Measurements from ENCODE around the gene PCDHB14. TPM values are rescaled to one million over a fixed set of nuclear protein-coding genes. Genes with fewer than 3 reads are reported as not detected.
"Not testable (repeated sequence)": the region's sequence is repeated elsewhere in the genome, so short reads cannot be mapped to it uniquely, and the experiment has no call there.

Gene PCDHB14
- 1 to 10 TPM in 11 of 12 donors, not detected in 1; 5.4 to 9.6 (median 7.0) TPM for polyA plus RNA-seq (ENCODE audit: insufficient read length in 12 of 12)
- long read RNA-seq, donor 1, full-length matches to known transcripts = 8 of 8 reads
- long read RNA-seq, donor 1, partial matches to known transcripts = 0 of 8 reads
- long read RNA-seq, donor 1, other reads (novel, unspliced or antisense) = 0 of 8 reads
- long read RNA-seq, donor 2, full-length matches to known transcripts = 8 of 8 reads
- long read RNA-seq, donor 2, partial matches to known transcripts = 0 of 8 reads
- long read RNA-seq, donor 2, other reads (novel, unspliced or antisense) = 0 of 8 reads
- long read RNA-seq, donor 3, full-length matches to known transcripts = 4 of 4 reads
- long read RNA-seq, donor 3, partial matches to known transcripts = 0 of 4 reads
- long read RNA-seq, donor 3, other reads (novel, unspliced or antisense) = 0 of 4 reads
- long read RNA-seq, donor 4, full-length matches to known transcripts = 4 of 4 reads
- long read RNA-seq, donor 4, partial matches to known transcripts = 0 of 4 reads
- long read RNA-seq, donor 4, other reads (novel, unspliced or antisense) = 0 of 4 reads
- long read RNA-seq, donor 5, full-length matches to known transcripts = 9 of 9 reads
- long read RNA-seq, donor 5, partial matches to known transcripts = 0 of 9 reads
- long read RNA-seq, donor 5, other reads (novel, unspliced or antisense) = 0 of 9 reads
- long read RNA-seq, donor 6, full-length matches to known transcripts = 3 of 3 reads
- long read RNA-seq, donor 6, partial matches to known transcripts = 0 of 3 reads
- long read RNA-seq, donor 6, other reads (novel, unspliced or antisense) = 0 of 3 reads
- long read RNA-seq, donor 7, full-length matches to known transcripts = 7 of 7 reads
- long read RNA-seq, donor 7, partial matches to known transcripts = 0 of 7 reads
- long read RNA-seq, donor 7, other reads (novel, unspliced or antisense) = 0 of 7 reads
- long read RNA-seq, donor 8, full-length matches to known transcripts = 8 of 8 reads
- long read RNA-seq, donor 8, partial matches to known transcripts = 0 of 8 reads
- long read RNA-seq, donor 8, other reads (novel, unspliced or antisense) = 0 of 8 reads
- long read RNA-seq, donor 9, full-length matches to known transcripts = 4 of 4 reads
- long read RNA-seq, donor 9, partial matches to known transcripts = 0 of 4 reads
- long read RNA-seq, donor 9, other reads (novel, unspliced or antisense) = 0 of 4 reads
- long read RNA-seq, donor 10, full-length matches to known transcripts = 5 of 5 reads
- long read RNA-seq, donor 10, partial matches to known transcripts = 0 of 5 reads
- long read RNA-seq, donor 10, other reads (novel, unspliced or antisense) = 0 of 5 reads
- long read RNA-seq, donor 11, full-length matches to known transcripts = 6 of 6 reads
- long read RNA-seq, donor 11, partial matches to known transcripts = 0 of 6 reads
- long read RNA-seq, donor 11, other reads (novel, unspliced or antisense) = 0 of 6 reads

DNA sequence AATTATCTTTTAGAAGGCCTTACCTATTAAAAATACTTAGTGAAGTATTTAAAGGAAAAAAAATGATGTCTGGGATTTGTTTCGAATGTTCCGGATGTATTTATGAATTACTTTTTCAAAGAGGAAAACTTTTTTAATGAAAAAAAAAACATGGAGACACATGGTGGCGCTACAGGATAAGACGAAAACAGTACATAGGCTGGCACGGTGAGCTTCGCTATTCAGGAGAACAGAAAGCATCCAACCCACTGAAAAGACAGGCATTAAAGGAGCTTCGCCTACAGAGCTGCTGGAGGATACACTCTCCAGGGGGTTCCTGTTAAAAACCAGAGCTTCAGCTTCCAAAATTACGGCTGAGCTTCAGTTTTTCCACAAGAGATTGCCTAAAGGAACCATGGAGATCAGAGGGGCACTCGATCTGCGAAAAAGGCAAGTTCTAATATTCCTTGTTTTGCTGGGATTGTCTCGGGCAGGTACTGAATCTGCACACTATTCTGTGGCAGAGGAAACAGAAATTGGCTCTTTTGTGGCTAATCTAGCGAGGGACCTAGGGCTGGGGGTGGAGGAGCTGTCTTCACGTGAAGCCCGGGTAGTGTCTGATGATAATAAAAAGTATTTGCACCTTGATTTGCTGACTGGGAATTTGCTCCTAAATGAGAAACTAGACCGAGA, at the start of gene PCDHB14:
PCDHB14 (plus strand) TSS at position 232 of the 672 bp plus-strand sequence; CDS start at position 395, 163 bp downstream.
- no peak for DNase-seq

DNA sequence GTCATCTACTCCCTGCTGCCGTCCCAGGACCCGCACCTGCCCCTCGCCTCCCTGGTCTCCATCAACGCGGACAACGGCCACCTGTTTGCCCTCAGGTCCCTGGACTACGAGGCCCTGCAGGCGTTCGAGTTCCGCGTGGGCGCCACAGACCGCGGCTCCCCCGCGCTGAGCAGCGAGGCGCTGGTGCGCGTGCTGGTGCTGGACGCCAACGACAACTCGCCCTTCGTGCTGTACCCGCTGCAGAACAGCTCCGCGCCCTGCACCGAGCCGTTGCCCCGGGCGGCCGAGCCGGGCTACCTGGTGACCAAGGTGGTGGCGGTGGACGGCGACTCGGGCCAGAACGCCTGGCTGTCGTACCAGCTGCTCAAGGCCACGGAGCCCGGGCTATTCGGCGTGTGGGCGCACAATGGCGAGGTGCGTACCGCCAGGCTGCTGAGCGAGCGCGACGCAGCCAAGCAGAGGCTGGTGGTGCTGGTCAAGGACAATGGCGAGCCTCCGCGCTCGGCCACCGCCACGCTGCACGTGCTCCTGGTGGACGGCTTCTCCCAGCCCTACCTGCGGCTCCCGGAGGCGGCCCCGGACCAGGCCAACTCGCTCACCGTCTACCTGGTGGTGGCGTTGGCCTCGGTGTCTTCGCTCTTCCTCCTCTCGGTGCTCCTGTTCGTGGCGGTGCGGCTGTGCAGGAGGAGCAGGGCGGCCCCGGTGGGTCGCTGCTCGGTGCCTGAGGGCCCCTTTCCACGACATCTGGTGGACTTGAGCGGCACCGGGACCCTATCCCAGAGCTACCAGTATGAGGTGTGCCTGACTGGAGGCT, 48.6 kb upstream of the PCDHB14 start:
- DNase-seq = not testable (repeated sequence)

DNA sequence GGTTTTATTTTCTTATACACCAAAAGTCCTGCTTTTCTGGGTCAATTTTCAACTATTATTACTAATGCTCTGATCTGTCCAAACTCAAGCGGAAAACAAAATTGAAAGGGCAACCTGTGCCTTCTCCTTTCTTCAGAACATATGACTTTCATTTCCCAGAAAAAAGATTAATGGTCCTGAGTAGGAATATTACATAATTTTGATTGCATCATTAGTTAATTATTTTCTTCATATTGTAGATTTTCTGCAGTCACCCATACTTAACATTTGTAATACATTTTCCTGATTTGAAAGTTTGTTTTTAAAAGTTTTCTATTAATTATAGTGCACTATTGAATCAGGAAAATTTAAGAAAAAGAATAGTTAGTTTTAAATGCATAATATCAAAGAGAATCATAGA, 47.2 kb upstream of the PCDHB14 start:
- no peak for DNase-seq

DNA sequence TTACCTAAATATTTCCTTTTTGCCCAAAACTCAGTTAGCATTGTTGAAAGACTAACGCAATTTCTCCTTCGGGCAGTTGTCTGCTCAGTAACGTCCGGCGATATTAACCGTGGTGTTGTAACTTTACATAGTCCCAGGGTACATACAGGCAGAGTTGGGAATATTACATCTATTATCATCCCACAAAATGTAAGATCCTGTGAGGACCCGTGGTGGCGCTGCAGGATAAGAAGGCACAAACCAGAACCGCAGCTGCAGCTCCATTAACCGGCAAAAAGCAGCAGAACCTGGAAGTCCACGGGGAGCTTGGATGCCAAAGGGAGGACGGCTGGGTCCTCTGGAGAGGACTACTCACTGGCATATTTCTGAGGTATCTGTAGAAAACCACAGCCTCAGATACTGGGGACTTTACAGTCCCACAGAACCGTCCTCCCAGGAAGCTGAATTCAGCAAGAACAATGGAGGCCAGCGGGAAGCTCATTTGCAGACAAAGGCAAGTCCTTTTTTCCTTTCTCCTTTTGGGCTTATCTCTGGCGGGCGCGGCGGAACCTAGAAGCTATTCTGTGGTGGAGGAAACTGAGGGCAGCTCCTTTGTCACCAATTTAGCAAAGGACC, 45.5 kb upstream of the PCDHB14 start, which contains the start of gene PCDHB8:
PCDHB8 (plus strand) TSS at position 214 of the 615 bp plus-strand sequence; CDS start at position 459, 245 bp downstream.
- not testable (repeated sequence) for DNase-seq

DNA sequence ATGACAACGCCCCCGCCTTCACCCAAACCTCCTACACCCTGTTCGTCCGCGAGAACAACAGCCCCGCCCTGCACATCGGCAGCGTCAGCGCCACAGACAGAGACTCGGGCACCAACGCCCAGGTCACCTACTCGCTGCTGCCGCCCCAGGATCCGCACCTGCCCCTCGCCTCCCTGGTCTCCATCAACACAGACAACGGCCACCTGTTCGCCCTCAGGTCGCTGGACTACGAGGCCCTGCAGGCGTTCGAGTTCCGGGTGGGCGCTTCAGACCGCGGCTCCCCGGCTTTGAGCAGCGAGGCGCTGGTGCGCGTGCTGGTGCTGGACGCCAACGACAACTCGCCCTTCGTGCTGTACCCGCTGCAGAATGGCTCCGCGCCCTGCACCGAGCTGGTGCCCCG, 43.8 kb upstream of the PCDHB14 start:
- DNase-seq = not testable (repeated sequence)

DNA sequence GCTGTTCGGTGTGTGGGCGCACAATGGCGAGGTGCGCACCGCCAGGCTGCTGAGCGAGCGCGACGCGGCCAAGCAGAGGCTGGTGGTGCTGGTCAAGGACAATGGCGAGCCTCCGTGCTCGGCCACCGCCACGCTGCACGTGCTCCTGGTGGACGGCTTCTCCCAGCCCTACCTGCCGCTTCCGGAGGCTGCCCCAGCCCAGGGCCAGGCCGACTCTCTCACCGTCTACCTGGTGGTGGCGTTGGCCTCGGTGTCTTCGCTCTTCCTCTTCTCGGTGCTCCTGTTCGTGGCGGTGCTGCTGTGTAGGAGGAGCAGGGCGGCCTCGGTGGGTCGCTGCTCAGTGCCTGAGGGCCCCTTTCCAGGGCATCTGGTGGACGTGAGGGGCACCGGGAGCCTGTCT, 43.3 kb upstream of the PCDHB14 start:
- not testable (repeated sequence) for DNase-seq

DNA sequence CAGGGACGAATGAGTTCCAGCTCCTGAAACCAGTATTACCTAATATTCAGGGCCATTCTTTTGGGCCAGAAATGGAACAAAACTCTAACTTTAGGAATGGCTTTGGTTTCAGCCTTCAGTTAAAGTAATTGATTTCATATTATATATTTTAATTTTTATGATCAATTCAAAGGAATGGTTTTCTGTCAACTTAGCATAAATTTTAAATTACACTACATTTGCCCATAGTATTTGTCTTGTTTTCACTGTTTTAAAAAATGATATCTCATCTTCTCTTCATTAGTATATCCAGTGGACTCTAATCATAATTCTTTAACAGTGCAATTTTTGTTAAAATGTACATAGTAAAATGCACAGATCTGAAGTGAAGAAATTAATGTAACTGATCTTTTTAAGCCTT, 42.8 kb upstream of the PCDHB14 start:
- no peak for DNase-seq

DNA sequence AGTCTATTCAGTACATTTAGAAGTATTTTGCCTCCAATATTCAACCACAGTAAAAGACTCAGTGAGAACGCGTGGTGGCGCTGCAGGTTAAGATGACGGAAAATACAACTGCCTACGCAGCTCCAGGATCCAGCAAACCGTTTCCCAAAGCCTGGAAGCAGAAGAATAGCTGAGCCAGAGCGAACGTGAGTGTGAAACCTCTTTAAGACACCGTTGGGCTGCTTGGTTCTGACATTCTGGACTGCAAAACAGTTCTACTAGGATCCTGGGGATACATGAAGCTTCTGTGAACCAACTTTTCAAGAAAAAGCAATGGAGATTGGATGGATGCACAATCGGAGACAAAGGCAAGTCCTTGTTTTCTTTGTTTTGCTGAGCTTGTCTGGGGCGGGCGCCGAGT, 40.9 kb upstream of the PCDHB14 start, which contains the start of gene PCDHB16:
PCDHB16 (plus strand) TSS at position 140 of the 400 bp plus-strand sequence; CDS start at position 313, 173 bp downstream.
- no peak for DNase-seq

DNA sequence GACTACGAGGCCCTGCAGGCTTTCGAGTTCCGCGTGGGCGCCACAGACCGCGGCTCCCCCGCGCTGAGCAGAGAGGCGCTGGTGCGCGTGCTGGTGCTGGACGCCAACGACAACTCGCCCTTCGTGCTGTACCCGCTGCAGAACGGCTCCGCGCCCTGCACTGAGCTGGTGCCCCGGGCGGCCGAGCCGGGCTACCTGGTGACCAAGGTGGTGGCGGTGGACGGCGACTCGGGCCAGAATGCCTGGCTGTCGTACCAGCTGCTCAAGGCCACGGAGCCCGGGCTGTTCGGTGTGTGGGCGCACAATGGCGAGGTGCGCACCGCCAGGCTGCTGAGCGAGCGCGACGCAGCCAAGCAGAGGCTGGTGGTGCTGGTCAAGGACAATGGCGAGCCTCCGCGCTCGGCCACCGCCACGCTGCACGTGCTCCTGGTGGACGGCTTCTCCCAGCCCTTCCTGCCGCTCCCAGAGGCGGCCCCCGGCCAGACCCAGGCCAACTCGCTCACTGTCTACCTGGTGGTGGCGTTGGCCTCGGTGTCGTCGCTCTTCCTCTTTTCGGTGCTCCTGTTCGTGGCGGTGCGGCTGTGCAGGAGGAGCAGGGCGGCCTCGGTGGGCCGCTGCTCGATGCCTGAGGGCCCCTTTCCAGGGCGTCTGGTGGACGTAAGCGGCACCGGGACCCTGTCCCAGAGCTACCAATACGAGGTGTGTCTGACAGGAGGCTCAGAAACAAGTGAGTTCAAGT, 38.9 kb upstream of the PCDHB14 start:
- not testable (repeated sequence) for DNase-seq

DNA sequence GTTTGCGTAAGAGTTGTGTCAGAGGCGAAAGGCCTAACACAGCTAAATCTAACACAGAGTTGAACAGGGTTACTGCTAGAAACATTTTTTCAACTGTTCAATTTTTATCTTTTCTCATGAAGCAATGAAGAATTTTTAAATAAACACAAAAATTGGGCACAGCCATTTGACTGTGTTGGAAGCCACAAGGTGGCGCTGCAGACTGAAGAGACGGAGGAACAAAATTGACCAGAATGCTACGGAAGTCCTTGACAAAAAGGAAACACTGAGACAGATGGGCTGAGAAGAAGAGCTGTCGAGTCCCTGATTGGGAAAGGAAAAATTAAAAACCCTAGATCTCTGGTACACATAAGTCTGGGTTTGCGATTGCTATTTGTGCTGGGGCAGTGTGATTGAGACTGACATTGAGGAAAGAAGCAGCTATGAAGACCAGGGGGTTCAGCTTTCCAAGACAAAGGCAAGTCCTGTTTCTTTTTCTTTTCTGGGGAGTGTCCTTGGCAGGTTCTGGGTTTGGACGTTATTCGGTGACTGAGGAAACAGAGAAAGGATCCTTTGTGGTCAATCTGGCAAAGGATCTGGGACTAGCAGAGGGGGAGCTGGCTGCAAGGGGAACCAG, 36.1 kb upstream of the PCDHB14 start, which contains the start of gene PCDHB9:
PCDHB9 (plus strand) TSS at position 265 of the 616 bp plus-strand sequence; CDS start at position 423, 158 bp downstream.
- DNase-seq = no peak

DNA sequence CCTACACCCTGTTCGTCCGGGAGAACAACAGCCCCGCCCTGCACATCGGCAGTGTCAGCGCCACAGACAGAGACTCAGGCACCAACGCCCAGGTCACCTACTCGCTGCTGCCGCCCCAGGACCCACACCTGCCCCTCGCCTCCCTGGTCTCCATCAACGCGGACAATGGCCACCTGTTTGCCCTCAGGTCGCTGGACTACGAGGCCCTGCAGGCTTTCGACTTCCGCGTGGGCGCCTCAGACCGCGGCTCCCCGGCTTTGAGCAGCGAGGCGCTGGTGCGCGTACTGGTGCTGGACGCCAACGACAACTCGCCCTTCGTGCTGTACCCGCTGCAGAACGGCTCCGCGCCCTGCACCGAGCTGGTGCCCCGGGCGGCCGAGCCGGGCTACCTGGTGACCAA, 34.5 kb upstream of the PCDHB14 start:
- DNase-seq = not testable (repeated sequence)

DNA sequence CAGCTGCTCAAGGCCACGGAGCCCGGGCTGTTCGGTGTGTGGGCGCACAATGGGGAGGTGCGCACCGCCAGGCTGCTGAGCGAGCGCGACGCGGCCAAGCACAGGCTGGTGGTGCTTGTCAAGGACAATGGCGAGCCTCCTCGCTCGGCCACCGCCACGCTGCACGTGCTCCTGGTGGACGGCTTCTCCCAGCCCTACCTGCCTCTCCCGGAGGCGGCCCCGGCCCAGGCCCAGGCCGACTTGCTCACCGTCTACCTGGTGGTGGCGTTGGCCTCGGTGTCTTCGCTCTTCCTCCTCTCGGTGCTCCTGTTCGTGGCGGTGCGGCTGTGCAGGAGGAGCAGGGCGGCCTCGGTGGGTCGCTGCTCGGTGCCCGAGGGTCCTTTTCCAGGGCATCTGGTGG, 34.0 kb upstream of the PCDHB14 start:
- not testable (repeated sequence) for DNase-seq

DNA sequence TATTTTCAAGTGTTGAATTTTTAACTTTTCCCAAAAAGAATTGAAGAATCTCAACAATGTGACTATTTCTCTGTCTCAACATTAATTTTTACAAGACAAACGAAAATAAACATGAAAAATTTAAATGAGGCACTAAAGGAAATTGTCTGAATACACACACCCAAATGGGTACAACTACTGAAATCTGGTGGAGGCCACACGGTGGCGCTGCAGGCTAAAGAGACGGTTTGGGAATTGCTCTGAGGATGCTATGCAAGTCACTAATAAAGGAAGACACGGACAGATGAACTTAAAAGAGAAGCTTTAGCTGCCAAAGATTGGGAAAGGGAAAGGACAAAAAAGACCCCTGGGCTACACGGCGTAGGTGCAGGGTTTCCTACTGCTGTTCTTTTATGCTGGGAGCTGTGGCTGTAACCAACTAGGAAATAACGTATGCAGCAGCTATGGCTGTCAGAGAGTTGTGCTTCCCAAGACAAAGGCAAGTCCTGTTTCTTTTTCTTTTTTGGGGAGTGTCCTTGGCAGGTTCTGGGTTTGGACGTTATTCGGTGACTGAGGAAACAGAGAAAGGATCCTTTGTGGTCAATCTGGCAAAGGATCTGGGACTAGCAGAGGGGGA, 30.9 kb upstream of the PCDHB14 start, which contains the start of gene PCDHB10:
PCDHB10 (plus strand) TSS at position 244 of the 616 bp plus-strand sequence; CDS start at position 444, 200 bp downstream.
- DNase-seq = no peak

DNA sequence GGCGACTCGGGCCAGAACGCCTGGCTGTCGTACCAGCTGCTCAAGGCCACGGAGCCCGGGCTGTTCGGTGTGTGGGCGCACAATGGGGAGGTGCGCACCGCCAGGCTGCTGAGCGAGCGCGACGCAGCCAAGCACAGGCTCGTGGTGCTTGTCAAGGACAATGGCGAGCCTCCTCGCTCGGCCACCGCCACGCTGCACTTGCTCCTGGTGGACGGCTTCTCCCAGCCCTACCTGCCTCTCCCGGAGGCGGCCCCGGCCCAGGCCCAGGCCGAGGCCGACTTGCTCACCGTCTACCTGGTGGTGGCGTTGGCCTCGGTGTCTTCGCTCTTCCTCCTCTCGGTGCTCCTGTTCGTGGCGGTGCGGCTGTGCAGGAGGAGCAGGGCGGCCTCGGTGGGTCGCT, 28.8 kb upstream of the PCDHB14 start:
- DNase-seq = not testable (repeated sequence)

DNA sequence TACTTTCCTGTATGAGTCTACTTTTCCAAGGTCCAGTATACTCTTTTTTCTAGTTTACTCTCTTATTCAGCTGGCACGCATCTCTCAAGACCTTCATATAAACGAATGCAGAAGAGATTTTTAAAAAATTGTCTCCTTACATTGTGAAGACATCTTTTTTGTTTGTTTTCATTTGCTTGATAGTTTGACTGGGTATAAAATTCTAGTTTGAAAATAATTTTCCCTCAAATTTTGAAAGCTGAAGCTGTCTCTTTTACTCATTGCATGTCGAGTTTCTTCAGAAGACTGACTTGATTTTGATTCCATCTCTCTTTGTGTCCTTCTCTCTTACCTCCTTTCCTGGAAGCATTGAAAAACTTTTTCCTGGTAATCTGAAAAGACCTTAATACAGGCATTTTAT, 26.8 kb upstream of the PCDHB14 start:
- DNase-seq = no peak

DNA sequence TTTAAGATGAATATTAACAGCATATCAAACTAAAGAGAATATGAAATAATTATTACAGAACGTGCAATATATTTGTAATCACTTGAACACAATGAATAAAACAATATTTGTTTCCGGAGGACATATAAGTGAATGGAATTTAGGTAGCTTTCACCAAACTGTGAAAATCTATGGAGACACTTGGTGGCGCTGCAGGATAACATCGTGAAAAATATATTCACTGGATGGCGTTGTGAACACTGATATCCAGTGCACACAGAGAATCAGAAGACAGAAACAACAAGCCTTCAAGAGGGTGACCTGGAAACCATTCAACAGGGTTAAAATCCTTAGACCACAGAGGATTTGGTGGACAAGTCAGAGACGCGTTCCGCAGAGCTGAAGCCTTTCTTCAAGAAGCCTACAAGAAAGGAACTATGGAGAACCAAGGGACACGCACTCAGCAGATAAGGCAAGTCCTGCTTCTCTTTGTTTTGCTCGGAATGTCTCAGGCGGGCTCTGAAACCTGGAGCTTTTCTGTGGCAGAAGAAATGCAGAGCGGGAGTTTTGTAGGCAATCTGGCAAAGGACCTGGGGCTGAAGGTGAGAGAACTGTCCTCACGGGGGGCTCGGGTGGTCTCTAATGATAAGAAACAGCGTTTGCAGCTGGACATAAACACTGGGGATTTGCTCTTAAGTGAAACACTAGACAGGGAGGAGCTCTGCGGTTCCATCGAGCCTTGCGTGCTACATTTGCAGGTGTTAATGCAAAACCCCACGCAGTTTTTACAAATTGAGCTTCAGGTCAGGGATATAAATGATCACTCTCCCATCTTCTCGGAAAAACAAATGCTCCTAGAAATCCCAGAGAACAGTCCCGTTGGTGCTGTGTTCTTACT, 23.5 kb upstream of the PCDHB14 start, which contains the start of gene PCDHB11:
PCDHB11 (plus strand) TSS at position 269 of the 877 bp plus-strand sequence; CDS start at position 417, 148 bp downstream.
- no peak for DNase-seq

Measured in muscle of arm (tissue), 14 donors.